Measurements from ENCODE around the gene TRMT11.
"Not testable (repeated sequence)": the region's sequence is repeated elsewhere in the genome, so short reads cannot be mapped to it uniquely, and the experiment has no call there.

The TRMT11 gene

DNA sequence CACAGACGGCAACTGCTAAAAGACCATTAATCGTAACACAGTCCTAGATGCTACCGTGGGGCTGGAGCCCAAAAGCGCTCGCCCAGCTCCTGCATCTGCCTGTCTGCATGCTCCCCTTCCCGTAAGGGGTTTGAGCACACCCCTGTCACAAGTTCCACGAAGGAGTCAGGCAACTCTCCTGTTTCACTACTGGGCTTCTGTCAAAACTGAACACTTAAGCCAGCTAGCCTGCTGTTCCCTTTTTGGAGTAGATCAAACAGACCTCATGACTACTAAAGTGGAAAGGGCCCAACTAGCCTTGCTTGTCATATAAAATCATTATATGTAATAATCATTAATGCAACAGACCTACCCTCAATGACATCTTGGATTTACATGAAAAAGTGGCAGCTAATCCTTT, 61.3 kb downstream of the TRMT11 start:
- DNase-seq (ENCODE audit: low spot score), result no peak

- DNase-seq (ENCODE audit: low spot score), result no peak
These were observed 62.3 kb downstream of the TRMT11 start for GRCh38 chr6:126048635-126049034.

- no peak for DNase-seq (ENCODE audit: low spot score)
These were observed 64.5 kb downstream of the TRMT11 start for GRCh38 chr6:126050795-126051194.

GRCh38 chr6:126051791-126052190, 65.5 kb downstream of the TRMT11 start:
- DNase-seq (ENCODE audit: low spot score), result no peak

DNA sequence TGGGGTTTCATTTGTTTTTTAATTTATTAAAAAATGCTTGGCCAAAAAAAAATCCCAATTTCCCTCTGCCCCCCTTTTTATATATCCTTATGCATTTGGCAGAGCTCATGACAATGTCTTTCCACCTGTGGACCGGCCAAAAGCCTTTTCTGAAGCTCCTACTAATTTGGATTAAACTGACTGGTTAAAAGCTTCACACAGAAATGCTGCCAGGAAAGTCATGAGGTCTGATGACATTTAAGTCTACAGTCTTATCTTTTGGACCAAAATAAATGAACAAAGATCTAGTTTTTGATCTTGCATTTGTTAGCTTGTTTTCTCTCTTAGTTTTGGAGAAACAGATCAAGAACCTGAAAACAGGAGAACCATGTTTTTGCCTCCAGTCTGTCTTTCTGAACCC, 66.1 kb downstream of the TRMT11 start:
- no peak for DNase-seq (ENCODE audit: low spot score)

DNA sequence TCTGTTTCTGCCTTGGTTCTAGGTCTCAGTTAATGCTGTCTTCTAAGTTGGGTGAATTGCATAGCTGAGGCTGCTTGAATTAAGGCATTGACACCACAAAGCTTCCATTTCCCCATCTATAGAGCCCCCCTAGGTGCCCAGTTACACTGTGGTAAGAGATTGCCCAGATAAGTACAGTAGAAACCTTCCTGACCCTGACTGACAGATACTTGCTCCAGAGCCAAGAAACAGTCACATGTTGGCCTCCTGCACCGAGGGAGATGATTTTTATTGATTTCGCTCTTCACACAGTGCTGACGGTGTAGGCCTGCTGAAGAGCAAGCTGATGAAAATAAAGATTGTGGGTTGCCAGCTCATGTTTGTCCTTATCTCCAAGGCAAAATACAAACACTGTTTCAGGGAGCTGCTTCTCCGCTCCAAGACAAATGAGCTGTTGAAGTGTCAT, 67.9 kb downstream of the TRMT11 start:
- no peak for DNase-seq (ENCODE audit: low spot score)

GRCh38 chr6:126054802-126055201, 68.5 kb downstream of the TRMT11 start:
- DNase-seq (ENCODE audit: low spot score), result no peak

DNA sequence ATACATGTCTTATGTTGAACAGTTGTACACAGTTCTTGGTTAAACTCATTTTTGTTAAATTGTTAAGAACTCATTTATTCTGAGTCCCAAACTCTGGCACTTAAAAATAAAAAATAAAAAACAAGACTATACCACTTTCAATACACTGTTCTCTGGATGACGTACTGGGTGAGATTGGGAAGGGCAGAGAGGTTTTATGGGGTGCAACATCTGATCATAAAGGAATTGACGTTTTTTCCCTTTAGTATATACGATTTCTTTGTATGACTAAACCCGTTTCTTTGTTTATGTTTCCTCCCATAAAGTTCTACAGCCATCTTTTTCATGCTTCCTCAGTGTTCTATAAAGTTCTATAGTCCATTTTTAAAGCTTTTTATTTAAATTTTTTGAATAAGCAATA, 69.1 kb downstream of the TRMT11 start:
- DNase-seq (ENCODE audit: low spot score), result no peak

DNA sequence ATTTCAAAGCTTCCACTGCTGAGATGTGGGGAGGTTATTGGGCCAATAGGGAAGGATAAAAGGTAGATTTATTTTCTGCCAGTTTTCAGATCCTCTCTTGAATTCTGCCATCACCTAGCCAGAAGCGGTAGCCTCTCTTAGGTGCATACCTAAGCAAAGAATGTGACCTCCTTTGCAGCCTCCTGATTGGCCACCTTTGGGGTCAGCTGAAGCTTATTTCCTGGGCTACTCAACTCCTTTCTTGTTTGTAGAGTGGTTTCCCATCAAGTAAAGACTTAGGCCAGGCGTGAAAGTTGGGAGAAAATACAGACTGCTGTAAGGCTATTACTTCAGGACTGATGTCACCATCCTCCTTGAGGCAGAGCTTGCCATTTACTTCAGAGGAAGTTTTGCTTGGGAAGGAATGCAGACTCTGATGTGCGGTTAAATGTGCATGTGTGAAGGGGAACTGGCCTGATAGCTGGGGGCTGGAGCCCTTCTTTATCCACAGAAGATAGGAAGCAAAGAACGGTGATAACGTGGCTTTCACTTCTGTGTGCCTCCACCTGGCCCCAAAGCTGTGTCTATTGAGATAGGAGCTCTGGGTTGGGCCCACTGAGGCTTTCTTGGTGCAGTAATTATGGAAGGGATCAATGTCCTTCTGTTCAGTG, 70.1 kb downstream of the TRMT11 start:
- DNase-seq (ENCODE audit: low spot score), result no peak

- not testable (repeated sequence) for DNase-seq (ENCODE audit: low spot score)
These were observed 71.7 kb downstream of the TRMT11 start for GRCh38 chr6:126058085-126058484.

DNA sequence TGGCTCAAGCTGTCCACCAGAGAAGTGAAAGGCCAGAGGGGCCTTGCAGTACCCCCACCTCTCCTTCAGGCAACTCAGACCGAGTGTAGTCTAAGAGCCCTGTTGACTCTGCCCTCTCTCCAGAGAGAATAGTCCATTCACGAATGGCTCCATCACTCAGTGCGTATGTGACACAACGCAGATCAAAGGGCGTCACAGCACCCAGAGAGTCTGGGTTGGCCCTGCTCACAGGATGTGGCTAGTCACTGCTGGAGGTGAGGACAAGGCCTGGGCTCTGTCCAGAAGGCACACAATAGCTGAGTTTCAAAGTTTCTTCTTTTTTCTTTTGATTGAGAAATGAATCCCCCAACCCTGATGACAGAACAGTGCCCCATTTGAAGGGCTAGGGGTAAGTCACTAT, 74.1 kb downstream of the TRMT11 start:
- DNase-seq (ENCODE audit: low spot score), result no peak

GRCh38 chr6:126063512-126064146, 77.3 kb downstream of the TRMT11 start:
- no peak for DNase-seq (ENCODE audit: low spot score)

DNA sequence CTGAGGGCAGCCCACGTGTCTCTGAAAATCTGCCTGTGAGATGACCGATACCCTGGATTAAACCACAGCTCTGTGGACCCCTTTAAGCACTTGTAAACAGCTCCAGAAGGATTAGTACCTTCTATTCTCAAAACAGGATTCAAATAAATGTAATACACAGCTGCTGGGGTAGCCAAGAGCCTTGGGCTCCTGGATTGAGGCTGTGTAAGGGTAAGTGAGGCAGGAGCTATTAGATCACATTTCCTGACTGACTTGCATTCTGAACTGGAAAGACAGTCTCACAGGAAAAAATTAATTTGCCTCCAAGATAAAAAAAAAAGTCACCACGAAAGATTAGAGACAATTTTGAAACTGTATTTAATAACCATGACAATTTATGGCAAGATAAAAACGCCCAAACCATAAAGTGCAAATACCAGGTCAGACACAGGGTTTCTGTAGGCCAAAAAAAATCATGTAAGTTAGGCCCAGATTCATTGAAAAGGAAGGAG, 78.0 kb downstream of the TRMT11 start:
- no peak for DNase-seq (ENCODE audit: low spot score)

DNA sequence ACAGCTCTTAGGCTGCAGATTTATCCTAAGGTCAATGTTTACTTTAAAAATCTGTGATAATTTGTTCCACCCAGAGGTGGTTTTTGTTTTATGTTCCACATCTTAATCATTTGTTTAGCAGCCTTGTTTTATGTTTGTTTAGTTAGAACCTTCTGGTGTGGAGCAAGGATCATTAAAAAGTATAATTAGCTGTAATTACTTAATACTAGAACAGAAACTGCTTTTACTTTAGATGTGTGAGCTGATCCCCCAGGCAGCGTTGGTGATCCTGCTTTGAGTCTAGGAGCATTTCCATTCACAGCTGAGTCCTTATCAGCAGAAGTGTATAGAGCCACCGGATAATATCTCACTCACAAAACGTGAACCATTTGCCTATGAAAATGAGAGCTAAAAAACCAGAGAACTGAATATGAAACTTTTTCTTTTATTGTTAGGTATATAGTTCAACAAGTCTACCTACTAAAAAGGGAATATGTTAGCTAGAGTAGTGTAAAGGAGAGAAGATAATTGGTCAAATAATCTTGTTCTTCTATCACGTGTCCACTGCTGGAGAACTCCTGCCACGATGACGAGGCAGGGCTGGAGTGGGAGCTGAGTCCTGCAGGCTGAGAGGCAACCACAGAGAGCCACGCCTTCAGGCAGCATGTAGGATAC, 78.5 kb downstream of the TRMT11 start:
- no peak for DNase-seq (ENCODE audit: low spot score)

DNA sequence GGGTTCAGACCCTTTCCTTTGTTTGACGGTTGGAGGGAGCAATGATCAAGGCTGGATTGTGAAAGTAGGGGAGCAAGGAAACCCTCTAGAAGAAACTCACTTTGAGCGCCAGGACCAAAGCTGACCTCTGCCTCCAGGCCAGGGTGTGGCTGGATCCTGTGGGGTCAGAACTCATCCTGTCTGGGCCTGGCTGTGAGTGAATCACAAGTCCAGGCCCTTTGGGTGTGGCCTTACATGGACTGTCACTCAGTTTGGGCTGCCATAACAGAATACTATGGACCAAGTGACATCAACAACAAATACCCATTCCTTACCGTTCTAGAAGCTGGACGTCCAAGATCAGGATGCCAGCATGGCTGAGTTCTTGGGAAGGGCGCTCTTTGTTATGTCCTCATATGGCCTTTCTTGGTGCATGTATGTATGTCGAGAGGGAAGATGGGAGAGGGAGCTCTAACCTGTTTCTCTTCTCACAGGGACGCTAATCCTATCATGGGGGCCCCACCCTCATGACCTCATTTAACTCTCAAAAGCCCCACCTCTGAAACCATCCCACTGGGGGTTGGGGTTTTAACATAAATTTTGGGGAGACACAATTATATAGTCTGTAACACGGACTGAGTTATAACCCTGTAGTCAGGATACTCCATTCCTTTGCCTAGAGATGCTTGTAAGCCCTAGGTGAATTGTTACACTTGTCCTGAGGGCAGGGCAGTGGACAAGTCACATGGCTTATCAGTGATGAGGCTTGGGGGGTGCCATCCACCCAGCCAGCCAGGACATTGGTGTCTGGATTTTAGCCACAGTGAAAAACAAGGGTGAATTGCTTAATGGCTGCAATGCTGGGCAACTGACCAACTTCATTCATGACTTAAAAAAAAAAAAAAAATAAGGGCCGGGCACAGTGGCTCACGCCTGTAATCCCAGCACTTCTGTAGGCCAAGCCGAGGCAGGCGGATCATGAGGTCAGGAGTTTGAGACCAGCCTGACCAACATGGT, 80.0 kb downstream of the TRMT11 start:
- DNase-seq (ENCODE audit: low spot score), result no peak

DNA sequence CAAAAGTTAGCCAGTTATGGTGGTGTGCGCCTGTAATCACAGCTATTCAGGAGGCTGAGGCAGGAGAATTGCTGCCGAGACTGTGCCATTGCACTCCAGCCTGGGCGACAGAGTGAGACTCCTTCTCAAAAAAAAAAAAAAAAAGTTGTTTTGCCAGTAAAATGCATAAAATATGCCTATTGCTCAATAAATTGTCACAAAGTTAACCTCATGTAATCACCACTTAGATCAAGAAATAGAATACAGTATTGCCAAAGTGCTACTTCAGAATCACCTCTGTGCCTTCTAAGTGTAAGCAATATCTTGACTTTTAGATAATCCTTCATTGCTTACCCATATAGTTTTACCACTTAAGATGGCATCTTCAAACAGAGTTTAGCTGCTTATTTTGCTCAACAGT, 80.7 kb downstream of the TRMT11 start:
- DNase-seq (ENCODE audit: low spot score), result no peak

GRCh38 chr6:126069449-126069848, 83.1 kb downstream of the TRMT11 start:
- DNase-seq (ENCODE audit: low spot score), result no peak

DNA sequence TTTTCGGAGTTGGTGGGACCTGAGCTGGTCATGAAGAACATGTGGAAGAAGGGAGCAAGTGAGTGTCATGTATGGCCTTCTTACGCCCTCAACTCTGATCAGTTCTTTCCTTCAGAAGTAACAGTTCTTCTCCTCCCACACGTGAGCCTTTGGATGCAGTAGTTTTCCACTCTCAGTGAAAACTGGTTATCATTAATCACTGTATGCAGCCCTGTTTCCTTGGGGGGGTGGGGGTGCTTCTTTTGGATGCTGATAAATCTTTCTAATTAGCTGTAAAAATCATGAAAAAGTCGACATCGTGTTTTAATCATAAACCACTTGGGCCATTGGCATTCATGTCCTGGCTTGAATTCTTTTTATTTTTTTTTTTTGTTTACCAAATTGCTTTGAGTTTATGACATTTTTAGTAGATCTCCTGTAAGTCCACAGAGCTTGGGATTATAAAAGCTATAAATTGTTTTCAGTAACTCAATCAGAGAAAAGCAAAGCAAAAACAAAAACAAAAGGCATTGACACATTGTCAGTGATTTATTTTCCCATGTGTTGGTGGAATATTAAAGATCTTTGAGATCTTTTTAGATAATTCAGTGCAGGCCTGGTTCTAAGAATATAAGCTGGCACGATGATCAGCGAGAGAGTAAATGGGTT, 84.8 kb downstream of the TRMT11 start:
- DNase-seq (ENCODE audit: low spot score), result no peak

DNA sequence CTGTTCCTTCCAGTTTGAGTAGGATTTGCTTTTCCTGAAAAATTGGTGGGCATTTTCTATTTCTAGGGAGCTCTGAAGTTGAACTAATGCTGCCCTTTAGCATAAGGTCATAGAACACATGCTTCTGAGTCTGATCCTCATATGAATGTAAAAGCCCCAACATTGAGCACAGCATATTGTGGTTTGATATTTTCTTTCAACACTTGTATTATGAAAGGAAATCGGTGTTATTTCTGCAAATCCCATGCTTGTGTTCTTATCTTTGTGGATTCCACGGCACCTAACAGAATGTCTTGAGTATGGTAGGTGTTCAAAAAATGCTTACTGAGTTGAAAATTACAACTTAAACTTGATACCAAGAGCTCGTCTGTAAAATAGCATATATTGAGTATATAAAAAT, 85.8 kb downstream of the TRMT11 start:
- DNase-seq (ENCODE audit: low spot score), result no peak

GRCh38 chr6:126072834-126073233, 86.5 kb downstream of the TRMT11 start:
- DNase-seq (ENCODE audit: low spot score), result no peak

DNA sequence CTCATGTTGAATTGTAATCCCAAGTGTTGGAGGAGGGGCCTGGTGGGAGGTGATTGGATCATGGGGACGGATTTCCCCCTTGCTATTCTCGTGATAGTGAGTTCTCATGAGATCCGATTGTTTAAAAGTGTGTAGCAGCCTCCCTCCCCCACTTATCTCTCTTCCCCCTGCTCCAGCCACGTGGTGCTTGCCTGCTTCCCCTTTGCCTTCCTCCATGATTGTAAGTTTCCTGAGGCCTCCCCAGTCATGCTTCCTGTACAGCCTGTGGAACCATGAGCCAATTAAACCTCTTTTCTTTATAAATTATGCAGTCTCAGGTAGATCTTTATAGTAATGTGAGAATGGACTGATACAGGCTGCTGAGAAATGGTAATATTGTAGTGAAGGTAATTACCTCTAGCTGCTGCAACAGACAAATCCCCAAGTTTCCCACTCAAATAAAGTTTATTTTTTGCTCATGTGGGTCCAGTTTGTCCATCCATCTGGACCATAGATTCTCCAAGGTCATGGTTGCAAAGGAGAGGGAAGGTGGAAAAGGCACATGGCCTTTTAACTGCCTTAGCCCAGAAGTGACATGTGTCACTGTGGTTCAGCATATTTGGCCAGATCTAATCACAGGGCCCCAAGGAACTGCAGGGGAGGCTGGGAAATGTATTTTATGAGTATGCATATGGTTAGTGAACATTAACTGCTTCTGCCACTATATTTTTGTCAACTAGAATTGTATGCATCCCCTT, 89.2 kb downstream of the TRMT11 start:
- no peak for DNase-seq (ENCODE audit: low spot score)
